OCI-LY7 (cell line): ENCODE results near the gene CGNL1. TPM values are rescaled to one million over a fixed set of nuclear protein-coding genes. Genes with fewer than 3 reads are reported as not detected.

Experiments used
- BruUV-seq: library from RNA; stranded (reverse); fragments of 400-500 nt; replicated peaks from 2 replicates; lab custom pipeline; 2021; lab: Mats Ljungman, UMichigan
- CTCF ChIA-PET: fragments of 300-600 bp; sonication (Branson Sonifier 250); formaldehyde crosslinking; loops from one replicate; lab custom pipeline; 2022; ENCODE audit warnings: antibody characterized with exemption; ENCODE audit not compliant: unreplicated experiment; lab: Charles Lee
- POLR2A ChIA-PET: fragments of 300-600 bp; sonication (Branson Sonifier 250); formaldehyde crosslinking; loops from one replicate; lab custom pipeline; 2022; ENCODE audit warnings: antibody characterized with exemption; lab: Charles Lee
- DNase-seq: peaks from one replicate; pipeline ENCODE4 v3.0.0-alpha.2; 2015; ENCODE audit warnings: low spot score
- H2AFZ ChIP-seq: fragments of 200-600 bp; sonication (generic), shearing (Covaris generic); 2 replicates; pipeline ENCODE4 v1.6.1; 2014; ENCODE audit warnings: mild to moderate bottlenecking, antibody characterized with exemption, low read length, moderate library complexity
- H3K27ac ChIP-seq: fragments of 200-600 bp; sonication (generic); 2 replicates; pipeline ENCODE4 v1.5.1; 2014; ENCODE audit warnings: mixed run types, low read depth, mild to moderate bottlenecking, moderate library complexity, low read length, inconsistent platforms; ENCODE audit not compliant: poor library complexity, severe bottlenecking
- H3K36me3 ChIP-seq: fragments of 200-600 bp; sonication (generic); 2 replicates; pipeline ENCODE4 v1.6.1; 2014; ENCODE audit warnings: mild to moderate bottlenecking, antibody characterized with exemption, low read length, moderate library complexity, mixed read lengths; ENCODE audit not compliant: insufficient read depth
- H3K4me1 ChIP-seq: fragments of 200-600 bp; sonication (generic); 2 replicates; pipeline ENCODE4 v1.5.1; 2014; ENCODE audit warnings: mild to moderate bottlenecking, low read length; ENCODE audit not compliant: insufficient read depth, poor library complexity, severe bottlenecking
- H3K4me2 ChIP-seq: fragments of 200-600 bp; sonication (generic); 2 replicates; pipeline ENCODE4 v1.6.1; 2014; ENCODE audit warnings: mild to moderate bottlenecking, low read length
- H3K4me3 ChIP-seq: fragments of 200-600 bp; sonication (generic); 2 replicates; pipeline ENCODE4 v1.5.1; 2014; ENCODE audit warnings: mild to moderate bottlenecking, low read depth, low read length; ENCODE audit not compliant: poor library complexity, severe bottlenecking
- H3K79me2 ChIP-seq: fragments of 200-600 bp; sonication (generic); 2 replicates; pipeline ENCODE4 v1.6.1; 2016; ENCODE audit warnings: low read depth, mild to moderate bottlenecking, low read length, moderate library complexity, mixed read lengths; ENCODE audit not compliant: insufficient read depth
- H3K9me2 ChIP-seq: fragments of 200-600 bp; sonication (generic); 2 replicates; pipeline ENCODE4 v1.6.1; 2016; ENCODE audit warnings: mild to moderate bottlenecking, low read length, mixed read lengths; ENCODE audit not compliant: insufficient read depth
- H3K9me3 ChIP-seq: fragments of 200-600 bp; sonication (generic); 2 replicates; pipeline ENCODE4 v1.6.1; 2014; ENCODE audit warnings: mild to moderate bottlenecking, mixed run types, low read length, mixed read lengths
- H4K20me1 ChIP-seq: fragments of 200-600 bp; sonication (generic); 2 replicates; pipeline ENCODE4 v1.6.1; 2014; ENCODE audit warnings: mild to moderate bottlenecking, antibody characterized with exemption, low read length, moderate library complexity, mixed read lengths; ENCODE audit not compliant: insufficient read depth
- CTCF ChIP-seq: fragments of 200-600 bp; sonication (generic); conservative IDR thresholded peaks from 2 replicates; pipeline ENCODE4 v1.5.1; 2014; ENCODE audit warnings: mild to moderate bottlenecking, antibody characterized with exemption, low read length, moderate library complexity, mixed read lengths
- EZH2phosphoT487 ChIP-seq: fragments of 200-600 bp; sonication (generic); IDR thresholded peaks from 2 replicates; pipeline ENCODE4 v1.6.1; 2018; ENCODE audit warnings: low read depth, borderline replicate concordance, mild to moderate bottlenecking, mixed run types, antibody characterized with exemption, low read length, moderate library complexity, mixed read lengths
- intact Hi-C: fragments of 100-400 bp; cut with micrococcal nuclease; formaldehyde crosslinking; loops from one replicate; pipeline ENCODE4 v1.10.0; 2022; ENCODE audit not compliant: unreplicated experiment
- total RNA-seq, 2 experiments: library from RNA; depleted of rRNA in 1 of 2; stranded (reverse); fragments of >200 nt in 1 of 2; shearing (Covaris generic) in 1 of 2; gene quantifications; 2 replicates each; pipeline ENCODE4 v1.2.3, GENCODE V29; 2014 to 2022

Gene CGNL1
- total RNA-seq, 2 experiments from 2014 or later, result 0.04 TPM; not detected in 1

DNA sequence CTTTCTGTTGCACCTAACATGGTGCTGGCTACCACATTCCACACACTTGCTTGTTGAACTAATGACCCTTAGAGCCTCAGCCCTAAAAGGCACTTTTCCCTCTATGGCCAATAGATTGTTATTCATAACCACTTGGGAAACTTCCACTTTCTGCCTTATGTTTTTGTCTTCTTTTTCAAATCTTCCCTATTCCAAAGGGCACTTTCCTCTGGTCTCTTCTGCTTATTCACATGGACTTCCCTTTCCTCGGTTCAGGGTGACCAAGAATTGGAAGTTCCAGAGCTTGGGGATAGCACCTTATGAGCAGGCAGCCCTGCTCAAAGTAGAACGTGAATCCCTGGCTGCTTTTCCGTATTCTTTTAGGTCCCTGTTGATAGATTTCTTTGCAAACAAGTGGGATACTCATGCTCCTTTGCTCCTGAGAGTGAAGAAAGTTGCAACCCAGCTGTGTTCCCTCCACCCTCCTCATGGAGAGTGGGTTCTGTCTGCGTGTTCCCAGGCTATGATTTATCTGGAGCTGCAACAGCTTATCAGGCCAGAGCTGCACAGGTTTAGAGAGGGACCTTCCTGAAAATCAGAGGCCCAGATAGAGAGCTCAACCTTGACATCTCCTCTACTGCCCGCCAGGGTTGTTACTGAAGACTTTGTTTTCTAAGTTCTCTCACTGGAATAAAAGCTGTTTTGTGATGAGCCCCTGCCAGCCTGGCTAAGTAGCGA, 156.6 kb downstream of the CGNL1 start:
- no peaks in the 10 kb centered on the region for H3K79me2 ChIP-seq
- intact Hi-C loops, result no loop called here
- no peak overlapping the region for H3K4me3 ChIP-seq
- no TSS peak for BruUV-seq
- no peaks in the 10 kb centered on the region for H3K9me3 ChIP-seq
- H3K4me2 ChIP-seq, result no peak overlapping the region
- H3K36me3 ChIP-seq, result no peaks in the 10 kb centered on the region
- ChIA-PET POLR2A (no interaction called here), CTCF (no interaction called here)
- H2AFZ ChIP-seq, result no peak overlapping the region
- no peaks in the 10 kb centered on the region for H4K20me1 ChIP-seq
- H3K4me1 ChIP-seq, result no peaks in the 10 kb centered on the region
- no peak for DNase-seq
- TF ChIP-seq CTCF (no peak), EZH2phosphoT487 (no peak)
- no peak overlapping the region for H3K27ac ChIP-seq
- no peaks in the 10 kb centered on the region for H3K9me2 ChIP-seq

- Histone ChIP-seq H3K27ac (no peak overlapping the region), H3K4me3 (no peak overlapping the region), H3K4me2 (no peak overlapping the region), H3K36me3 (no peaks in the 10 kb centered on the region), H3K9me2 (no peaks in the 10 kb centered on the region), H3K9me3 (no peaks in the 10 kb centered on the region), H2AFZ (no peak overlapping the region), H3K79me2 (no peaks in the 10 kb centered on the region), H3K4me1 (no peaks in the 10 kb centered on the region), H4K20me1 (no peaks in the 10 kb centered on the region)
- ChIA-PET CTCF (no interaction called here), POLR2A (no interaction called here)
- DNase-seq, result no peak
- intact Hi-C loops, result no loop called here
- TF ChIP-seq EZH2phosphoT487, result no peak
- TF ChIP-seq CTCF, result no peak
- no TSS peak for BruUV-seq
Observed at GRCh38 chr15:57533448-57533799, 157.1 kb downstream of the CGNL1 start.

DNA sequence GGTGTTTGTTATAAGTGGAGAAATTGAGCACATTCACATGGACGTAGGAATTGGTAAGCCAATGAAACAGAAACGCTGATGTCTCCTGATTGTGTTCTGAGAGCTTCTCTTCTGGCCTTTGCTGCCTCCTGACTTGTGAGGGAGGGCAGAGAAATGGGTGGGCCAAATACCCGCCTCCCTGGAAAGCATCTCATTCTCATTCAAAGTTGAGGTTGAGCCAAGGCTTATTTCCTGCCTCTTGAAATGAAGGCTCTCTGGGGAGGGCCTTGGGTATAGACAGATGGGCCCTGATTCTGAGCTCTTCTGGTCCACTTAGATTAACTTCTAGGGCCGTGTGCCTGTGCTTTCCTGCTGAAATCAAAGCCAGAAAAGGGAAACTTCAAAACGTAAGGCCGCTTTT, 158.0 kb downstream of the CGNL1 start:
- Histone ChIP-seq H3K4me1 (no peaks in the 10 kb centered on the region), H2AFZ (no peak overlapping the region), H3K36me3 (no peaks in the 10 kb centered on the region), H3K27ac (no peak overlapping the region), H3K4me3 (no peak overlapping the region), H4K20me1 (no peaks in the 10 kb centered on the region), H3K9me3 (no peaks in the 10 kb centered on the region), H3K79me2 (no peaks in the 10 kb centered on the region), H3K4me2 (no peak overlapping the region), H3K9me2 (no peaks in the 10 kb centered on the region)
- no TSS peak for BruUV-seq
- ChIA-PET POLR2A (no interaction called here), CTCF (interaction anchor here (0.6 kb wide), 1 partner anchor 240 kb away, joined by 3 read pairs; no protein-coding TSS in a partner anchor)
- no peak for DNase-seq
- intact Hi-C loops, result no loop called here
- no peak for TF ChIP-seq CTCF
- no peak for TF ChIP-seq EZH2phosphoT487
